Neural crest cell (in vitro differentiated cells): ENCODE results near the gene CUBN. TPM values are rescaled to one million over a fixed set of nuclear protein-coding genes. Genes with fewer than 3 reads are reported as not detected.

Source experiments
- DNase-seq: peaks from one replicate; pipeline ENCODE4 v3.0.0; 2021; ENCODE audit warnings: low read depth, mixed read lengths, low spot score
- H3K27ac Mint-ChIP-seq: one replicate; pipeline ENCODE4 v1.8.0; 2021; ENCODE audit warnings: mild to moderate bottlenecking, mixed read lengths; ENCODE audit not compliant: unreplicated experiment
- H3K27me3 Mint-ChIP-seq: 2 replicates; pipeline ENCODE4 v1.8.0; 2021; ENCODE audit warnings: low read depth, mild to moderate bottlenecking, mixed read lengths
- H3K36me3 Mint-ChIP-seq: 2 replicates; pipeline ENCODE4 v1.8.0; 2021; ENCODE audit warnings: low read depth, mild to moderate bottlenecking, mixed read lengths
- H3K4me1 Mint-ChIP-seq: 2 replicates; pipeline ENCODE4 v1.8.0; 2021; ENCODE audit warnings: mixed read lengths
- H3K4me3 Mint-ChIP-seq: one replicate; pipeline ENCODE4 v1.8.0; 2021; ENCODE audit warnings: mild to moderate bottlenecking, mixed read lengths
- H3K9me3 Mint-ChIP-seq: 2 replicates; pipeline ENCODE4 v1.8.0; 2021; ENCODE audit warnings: mixed read lengths
- total RNA-seq: library from RNA; stranded (reverse); gene quantifications from 2 replicates; pipeline ENCODE4 v1.2.1, GENCODE V29; 2021
- TF ChIP-seq, protein P1 (sequence below): fragments of 200-600 bp; sonication (generic); conservative IDR thresholded peaks from 2 replicates; pipeline ENCODE4 v1.5.0; 2021; ENCODE audit warnings: antibody characterized with exemption, mild to moderate bottlenecking

Gene CUBN
- total RNA-seq, 1 donor from 2014 or later = 2.2 TPM

DNA sequence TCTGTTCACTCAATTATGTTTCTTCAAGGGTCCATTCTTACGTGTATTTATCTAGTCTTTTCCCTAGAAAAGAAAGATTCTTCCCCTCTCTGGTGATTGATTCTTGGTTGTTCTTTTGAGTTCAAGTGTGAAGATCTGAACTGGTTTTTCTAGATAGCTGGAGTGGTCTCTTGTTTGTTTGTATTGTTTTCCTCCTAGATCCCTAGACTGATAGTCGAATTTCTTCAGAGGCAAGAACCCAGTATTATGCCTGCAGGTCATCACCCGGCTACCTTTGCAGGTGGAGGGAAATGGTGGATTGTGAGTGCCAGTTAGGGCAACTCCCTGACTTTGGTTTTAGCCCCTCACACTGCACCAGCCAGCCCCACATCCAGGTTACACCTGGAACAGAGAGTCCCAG is 310.2 kb downstream of the CUBN start:
- DNase-seq = no peak
- peaks cover 14% of the 10 kb centered on the region for H3K9me3 Mint-ChIP-seq
- H3K4me3 Mint-ChIP-seq = peak overlapping the region; percentile 6
- TF ChIP-seq, protein P1, sequence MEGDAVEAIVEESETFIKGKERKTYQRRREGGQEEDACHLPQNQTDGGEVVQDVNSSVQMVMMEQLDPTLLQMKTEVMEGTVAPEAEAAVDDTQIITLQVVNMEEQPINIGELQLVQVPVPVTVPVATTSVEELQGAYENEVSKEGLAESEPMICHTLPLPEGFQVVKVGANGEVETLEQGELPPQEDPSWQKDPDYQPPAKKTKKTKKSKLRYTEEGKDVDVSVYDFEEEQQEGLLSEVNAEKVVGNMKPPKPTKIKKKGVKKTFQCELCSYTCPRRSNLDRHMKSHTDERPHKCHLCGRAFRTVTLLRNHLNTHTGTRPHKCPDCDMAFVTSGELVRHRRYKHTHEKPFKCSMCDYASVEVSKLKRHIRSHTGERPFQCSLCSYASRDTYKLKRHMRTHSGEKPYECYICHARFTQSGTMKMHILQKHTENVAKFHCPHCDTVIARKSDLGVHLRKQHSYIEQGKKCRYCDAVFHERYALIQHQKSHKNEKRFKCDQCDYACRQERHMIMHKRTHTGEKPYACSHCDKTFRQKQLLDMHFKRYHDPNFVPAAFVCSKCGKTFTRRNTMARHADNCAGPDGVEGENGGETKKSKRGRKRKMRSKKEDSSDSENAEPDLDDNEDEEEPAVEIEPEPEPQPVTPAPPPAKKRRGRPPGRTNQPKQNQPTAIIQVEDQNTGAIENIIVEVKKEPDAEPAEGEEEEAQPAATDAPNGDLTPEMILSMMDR = no peak
- H3K27ac Mint-ChIP-seq = no peak overlapping the region
- peaks cover 27% of the 10 kb centered on the region for H3K4me1 Mint-ChIP-seq
- H3K27me3 Mint-ChIP-seq = peaks cover 35% of the 10 kb centered on the region
- H3K36me3 Mint-ChIP-seq = peaks cover 15% of the 10 kb centered on the region

DNA sequence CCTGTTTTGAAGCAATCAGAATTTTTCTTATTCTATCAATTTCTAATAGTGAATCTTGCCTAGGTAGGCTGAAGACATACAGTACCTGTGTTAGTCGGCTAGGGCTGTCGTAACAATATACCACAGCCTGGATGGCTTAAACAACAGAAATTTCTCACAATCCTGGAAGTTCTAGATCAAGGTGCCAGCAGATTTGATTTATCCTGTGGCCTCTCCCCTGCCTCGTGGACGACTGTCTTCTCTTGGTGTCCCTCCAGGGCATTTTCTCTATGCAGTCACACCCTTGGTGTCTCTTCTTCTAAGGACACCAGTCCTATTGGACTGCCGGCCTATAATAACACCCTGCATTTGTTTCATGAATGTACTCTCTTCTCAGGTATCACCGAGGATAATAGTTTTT is 310.6 kb downstream of the CUBN start:
- Mint-ChIP-seq H3K4me3 (peak overlapping the region; percentile 6), H3K9me3 (peaks cover 14% of the 10 kb centered on the region), H3K36me3 (peaks cover 15% of the 10 kb centered on the region), H3K4me1 (peaks cover 27% of the 10 kb centered on the region), H3K27me3 (peaks cover 35% of the 10 kb centered on the region), H3K27ac (no peak overlapping the region)
- TF ChIP-seq, protein P1 = no peak
- no peak for DNase-seq

- Mint-ChIP-seq H3K36me3 (peaks cover 8% of the 10 kb centered on the region), H3K4me1 (peaks cover 27% of the 10 kb centered on the region), H3K27me3 (peaks cover 35% of the 10 kb centered on the region), H3K27ac (peak within 1 kb of the TSS; percentile 73), H3K4me3 (peak within 1 kb of the TSS; percentile 96), H3K9me3 (peaks cover 8% of the 10 kb centered on the region)
- peak; percentile 100 for DNase-seq
- TF ChIP-seq, protein P1 = no peak
Observed at GRCh38 chr10:16817125-16818019, 312.2 kb downstream of the CUBN start, which contains the start of gene RSU1. TSS of gene RSU1 (minus strand) at chr10:16817424. CDS start at chr10:16817081, 343 bp downstream.

DNA sequence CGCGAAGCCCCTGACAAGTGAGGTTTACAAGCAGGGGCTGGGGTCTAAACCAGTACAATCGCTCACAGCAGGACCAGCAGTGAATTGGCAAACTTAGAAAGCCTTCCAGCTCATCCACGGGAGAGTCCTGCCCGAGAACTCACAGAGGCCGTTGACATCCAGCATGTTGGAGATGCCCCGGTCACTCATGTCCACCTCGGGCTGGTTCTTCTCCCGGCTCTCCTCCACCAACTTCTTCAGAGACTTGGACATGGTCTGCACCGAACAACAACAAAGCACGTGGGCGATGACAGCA is 312.8 kb downstream of the CUBN start:
- H3K4me1 Mint-ChIP-seq = peaks cover 29% of the 10 kb centered on the region
- TF ChIP-seq, protein P1 = no peak
- H3K27ac Mint-ChIP-seq = no peak overlapping the region
- H3K4me3 Mint-ChIP-seq = peak overlapping the region; percentile 96
- peaks cover 32% of the 10 kb centered on the region for H3K27me3 Mint-ChIP-seq
- peaks cover 2% of the 10 kb centered on the region for H3K9me3 Mint-ChIP-seq
- DNase-seq = no peak
- H3K36me3 Mint-ChIP-seq = peaks cover 3% of the 10 kb centered on the region

DNA sequence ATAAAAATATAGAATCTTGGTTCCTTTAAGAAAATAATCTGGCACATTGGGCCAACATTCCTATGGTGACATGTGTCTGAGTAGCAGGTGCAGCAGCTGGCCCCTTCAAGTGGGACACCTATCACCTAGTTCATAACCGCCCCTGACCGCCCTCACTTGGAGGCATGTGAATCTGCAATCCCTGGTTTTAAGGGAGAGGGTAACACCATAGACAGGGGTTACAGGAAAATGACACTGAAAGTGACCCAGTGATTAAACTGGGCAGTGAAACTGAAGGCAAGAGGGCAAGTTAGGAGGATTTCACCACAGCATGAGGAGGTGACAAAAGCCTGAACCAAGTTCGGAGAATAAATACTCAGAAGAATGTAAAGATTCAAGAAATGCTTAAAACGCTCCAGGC is 313.4 kb downstream of the CUBN start:
- no peak for DNase-seq
- peak overlapping the region; percentile 96 for H3K4me3 Mint-ChIP-seq
- peaks cover 29% of the 10 kb centered on the region for H3K27me3 Mint-ChIP-seq
- H3K9me3 Mint-ChIP-seq = peaks cover 2% of the 10 kb centered on the region
- peaks cover 30% of the 10 kb centered on the region for H3K4me1 Mint-ChIP-seq
- no peaks in the 10 kb centered on the region for H3K36me3 Mint-ChIP-seq
- no peak overlapping the region for H3K27ac Mint-ChIP-seq
- TF ChIP-seq, protein P1 = no peak
